Left renal cortex interstitium (tissue), 4 donors: ENCODE data around the gene GDF2. TPM values are rescaled to one million over a fixed set of nuclear protein-coding genes. Genes with fewer than 3 reads are reported as not detected.

Experiments used
- DNase-seq, 4 donors: peaks; one replicate each; pipeline ENCODE4 v3.0.0-alpha.2; 2013; ENCODE audit warnings: low read depth in 4 of 4, low spot score in 2 of 4, missing footprints in 1 of 4
- polyA plus RNA-seq, 4 donors: library from polyadenylated mRNA; unstranded; fragments of 120-200 nt; gene quantifications; one replicate each; pipeline ENCODE4 v1.2.1, GENCODE V29; 2013; ENCODE audit not compliant: insufficient read length in 4 of 4

Gene GDF2
- polyA plus RNA-seq, 4 donors = 0.11 TPM; not detected in 3

DNA sequence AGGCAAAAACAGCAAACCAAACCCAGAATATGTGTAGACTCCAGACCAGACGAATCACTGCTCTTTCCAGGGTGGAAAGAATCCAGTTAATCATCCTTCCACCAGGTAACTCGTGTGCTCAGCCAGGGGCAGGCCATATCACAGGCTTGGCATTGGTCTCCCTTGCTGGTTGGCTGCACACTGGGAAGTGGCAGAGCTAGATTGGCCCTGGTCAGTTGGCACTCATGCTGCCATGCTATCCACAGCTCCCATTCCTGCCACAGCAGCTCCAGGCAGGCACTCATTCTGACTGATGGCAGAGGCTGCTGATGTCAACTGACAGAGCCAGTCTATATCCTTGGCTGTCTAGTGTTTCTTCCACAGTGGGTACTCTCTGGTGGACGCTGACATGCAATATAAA, 31.9 kb upstream of the GDF2 start:
- DNase-seq = no peak

DNA sequence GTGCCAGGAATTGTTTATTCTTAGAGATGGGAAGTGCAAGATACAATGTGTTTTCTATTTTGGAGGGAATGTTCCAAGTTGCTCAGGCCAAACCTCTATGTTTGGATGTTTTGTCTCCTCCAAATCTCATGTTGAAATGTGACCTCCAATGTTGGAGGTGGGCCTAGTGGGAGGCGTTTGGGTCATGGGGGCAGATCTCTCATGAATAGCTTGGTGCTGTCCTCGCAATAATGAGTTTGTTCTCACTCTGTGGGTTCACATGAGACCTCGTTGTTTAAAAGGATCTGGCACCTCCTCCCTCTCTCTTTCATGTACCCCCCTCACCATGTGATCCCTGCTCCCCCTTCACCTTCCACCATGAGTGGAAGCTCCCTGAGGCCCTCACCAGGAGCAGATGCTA, 30.6 kb upstream of the GDF2 start:
- no peak for DNase-seq

DNA sequence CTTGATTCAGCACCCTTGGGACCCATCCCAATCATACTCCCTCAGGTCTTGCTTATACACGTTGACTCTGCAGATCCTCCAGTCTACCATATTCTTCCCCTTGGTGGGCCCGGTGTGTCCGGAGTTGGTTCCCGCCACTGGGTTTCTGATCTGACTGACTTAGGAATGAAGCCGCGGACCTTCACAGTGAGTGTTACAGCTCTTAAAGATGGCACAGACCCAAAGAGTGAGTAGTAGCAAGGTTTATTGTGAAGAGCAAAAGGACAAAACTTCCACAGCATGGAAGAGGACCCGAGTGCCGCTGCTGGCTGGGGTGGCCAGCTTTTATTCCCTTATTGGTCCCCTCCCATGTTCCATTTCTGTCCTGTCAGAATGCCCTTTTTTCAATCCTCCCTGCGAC, 28.2 kb upstream of the GDF2 start:
- DNase-seq = no peak

DNA sequence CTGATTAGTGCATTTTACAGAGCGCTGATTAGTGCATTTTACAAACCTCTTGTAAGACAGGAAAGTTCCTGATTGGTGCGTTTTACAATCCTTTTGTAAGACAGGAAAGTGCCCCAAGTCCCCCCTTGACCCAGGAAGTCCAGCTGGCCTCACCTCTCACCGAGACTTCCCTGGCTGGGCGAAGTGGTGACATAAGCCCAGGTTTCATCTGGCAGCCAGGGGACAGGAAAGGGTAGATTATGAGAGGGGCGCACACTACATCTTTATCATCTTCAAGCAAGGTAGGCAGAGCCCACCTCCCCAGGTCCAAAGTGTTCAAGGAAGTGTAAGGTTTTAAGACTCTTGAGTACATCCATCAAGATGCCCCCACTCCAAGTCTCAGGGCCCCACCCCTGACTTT, 27.8 kb upstream of the GDF2 start:
- DNase-seq = no peak

DNA sequence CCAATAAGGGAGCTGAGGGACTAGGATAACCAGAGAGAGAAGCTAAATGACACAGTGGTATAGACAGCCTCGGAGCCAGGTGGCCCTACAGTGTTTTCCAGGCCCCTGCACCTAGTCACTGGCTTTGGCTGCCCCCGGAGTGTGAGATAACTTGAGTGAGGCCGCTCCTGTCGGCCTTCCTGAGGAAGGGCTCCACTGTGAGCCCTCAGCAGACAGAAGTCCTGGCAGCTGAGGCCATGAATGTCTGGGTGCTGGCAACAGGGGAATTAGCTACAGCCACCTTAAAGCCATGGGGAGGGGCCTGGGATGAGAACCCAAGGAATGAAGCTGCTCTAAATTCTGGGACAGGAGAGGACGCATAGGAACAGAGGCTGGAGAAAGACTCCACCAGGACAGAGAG, 26.8 kb upstream of the GDF2 start:
- no peak for DNase-seq

DNA sequence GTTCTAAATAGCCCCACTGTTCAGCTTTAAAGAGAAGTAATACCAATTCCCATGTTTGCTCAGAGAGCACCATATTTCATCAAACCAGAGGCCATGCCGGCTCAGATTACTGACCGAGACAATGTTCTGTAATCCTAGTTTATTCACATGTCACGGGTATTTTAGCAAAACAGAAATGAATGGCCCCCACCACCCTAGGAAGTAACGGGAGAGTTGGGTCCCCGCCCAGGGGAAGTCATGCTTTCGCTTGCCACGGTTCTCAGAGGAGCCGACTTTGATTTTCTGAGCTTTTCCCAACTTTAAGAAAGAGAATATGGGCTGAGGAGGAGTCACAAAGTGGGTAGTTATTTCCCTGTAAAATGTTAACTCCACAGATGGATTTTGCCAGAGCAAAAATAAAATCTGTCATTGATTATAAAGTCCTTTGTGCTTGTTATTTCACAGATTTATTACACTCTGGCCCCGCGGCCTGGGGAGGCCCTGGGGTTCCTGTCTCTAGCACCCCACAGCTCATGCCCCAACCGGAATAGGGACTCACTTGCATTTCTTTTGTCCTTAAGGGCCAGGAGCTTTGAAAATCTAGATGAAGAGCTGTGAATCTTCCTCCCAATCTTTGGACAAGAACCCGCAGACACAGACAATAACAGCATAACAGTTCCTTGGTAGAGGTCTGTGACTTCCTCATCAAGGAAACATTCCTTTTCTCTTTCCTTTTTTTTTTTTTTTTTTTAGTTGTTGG, 25.9 kb upstream of the GDF2 start:
- DNase-seq = no peak

DNA sequence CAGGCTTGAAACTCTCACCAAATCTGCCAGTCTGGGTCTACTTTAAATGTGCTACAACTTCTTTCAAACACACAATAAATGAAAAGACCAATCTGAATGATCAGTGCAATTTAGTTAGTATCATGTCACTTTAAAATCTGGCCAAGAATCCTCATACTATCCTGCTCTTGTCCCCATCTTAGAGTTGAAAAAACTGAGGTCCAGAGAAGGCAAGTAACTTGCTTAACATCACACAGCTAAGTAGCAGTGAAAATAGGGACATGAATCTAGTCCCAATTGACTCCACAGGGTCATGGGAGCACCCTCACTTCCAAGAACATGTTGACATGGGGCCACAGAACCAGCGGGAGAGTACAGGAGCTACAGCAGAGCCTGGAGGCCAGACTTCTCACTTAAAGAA, 25.3 kb upstream of the GDF2 start:
- no peak for DNase-seq

DNA sequence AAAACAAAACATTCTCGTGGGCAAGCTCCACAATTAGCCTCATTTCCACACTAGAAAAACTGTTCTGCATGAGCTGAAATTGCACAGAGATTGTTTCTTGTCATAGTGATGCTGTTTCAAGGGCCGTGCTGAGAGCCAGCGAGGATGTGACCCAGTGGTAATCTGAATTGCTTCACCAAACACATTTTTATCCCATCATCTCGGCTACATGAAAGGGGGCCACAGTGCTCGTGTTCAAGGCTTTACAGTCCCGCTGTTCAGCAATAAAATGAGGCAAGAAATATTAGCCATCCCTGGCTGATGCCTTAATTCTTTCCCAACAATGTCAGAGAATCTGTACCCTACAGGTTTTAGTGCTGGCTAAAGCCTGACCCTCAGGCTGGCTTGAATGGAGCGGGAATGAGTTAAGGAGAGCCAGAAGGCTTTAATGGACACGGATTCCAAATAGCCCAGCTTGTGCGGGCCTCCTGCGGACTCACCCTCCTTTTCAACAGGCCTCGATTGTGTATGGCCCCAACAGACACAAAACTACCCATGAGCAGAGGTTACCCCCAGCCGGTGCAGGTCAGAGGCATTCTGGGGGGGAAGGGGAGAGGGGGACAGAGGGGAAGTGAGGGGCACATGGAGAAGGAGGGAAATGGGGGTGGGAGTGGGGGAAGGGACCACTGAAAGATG, 24.3 kb upstream of the GDF2 start:
- no peak for DNase-seq

DNA sequence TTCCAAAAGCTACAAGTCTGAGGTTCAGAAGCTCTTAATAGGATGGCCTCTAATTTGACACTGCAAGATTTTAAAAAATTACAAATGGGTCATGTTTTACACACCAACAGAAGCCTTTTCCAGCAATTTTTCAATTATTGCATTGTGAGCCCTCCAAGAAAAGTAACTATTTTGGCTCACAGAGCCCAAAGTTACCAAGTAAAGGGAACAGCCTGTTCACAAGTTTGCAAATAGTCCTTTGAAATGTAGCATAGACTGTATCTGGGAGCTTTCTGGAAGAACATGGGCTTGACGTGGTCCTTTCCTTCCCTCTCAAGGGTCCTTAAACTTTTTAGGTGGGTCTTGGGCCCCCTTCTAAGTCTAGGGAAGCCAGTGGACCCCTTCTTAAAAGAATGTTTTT, 23.5 kb upstream of the GDF2 start:
- no peak for DNase-seq

DNA sequence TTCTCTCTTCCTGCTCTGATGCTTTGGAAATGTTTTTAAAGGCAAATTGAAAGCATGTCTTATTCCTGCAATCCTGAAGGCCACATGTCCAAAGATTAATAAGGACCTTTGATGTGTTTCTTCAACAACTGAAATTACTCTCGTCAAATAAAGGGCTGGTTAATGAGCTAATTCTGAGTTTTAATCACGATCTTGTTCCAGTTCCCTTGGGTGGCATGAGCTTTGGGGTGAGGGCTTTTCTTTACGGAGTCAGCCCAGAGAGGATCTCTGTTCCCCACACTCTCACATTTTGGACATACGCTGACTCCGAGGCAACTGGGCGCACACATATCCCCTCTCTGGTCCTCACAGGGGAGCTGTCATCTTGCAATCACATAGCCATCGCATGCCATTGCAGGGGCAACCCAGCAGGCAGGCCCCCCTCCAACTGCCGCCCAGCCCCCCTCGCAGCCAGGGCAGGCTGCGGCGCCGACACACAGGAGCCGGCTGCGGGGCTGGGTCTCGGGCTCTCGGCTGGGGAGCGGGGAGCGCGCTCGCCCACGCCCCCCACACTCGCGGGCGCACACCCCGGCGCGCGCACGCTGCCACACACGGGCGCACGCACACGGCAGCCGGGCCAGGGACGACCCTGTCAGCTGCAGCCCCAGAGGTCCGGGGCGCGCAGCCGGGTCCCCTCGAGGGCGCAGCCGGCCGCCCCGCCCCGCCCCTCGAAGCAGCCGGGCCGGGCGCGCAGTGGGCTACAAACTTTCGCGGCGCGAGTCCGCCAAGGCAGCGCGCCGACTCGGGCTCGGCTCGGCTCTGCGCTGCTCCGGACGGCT, 22.4 kb upstream of the GDF2 start, which contains the start of gene GDF10:
TSS of gene GDF10 (plus strand) at position 587 of the 818 bp plus-strand sequence. CDS start 455 bp downstream, outside the sequence.
- no peak for DNase-seq

DNA sequence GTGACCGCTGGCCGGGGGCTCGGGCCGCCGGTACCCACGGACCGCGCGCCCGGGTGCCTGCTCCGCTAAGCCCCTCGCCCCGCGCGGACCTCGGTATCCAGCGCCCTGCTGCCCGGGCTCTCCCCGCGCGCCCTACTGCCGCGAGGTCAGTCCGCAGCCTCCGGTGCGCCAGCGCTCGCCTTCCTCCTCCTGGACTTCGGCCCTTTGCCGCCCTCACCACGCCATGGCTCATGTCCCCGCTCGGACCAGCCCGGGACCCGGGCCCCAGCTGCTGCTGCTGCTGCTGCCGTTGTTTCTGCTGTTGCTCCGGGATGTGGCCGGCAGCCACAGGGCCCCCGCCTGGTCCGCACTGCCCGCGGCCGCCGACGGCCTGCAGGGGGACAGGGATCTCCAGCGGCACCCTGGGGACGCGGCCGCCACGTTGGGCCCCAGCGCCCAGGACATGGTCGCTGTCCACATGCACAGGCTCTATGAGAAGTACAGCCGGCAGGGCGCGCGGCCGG, 21.8 kb upstream of the GDF2 start:
- DNase-seq = no peak

DNA sequence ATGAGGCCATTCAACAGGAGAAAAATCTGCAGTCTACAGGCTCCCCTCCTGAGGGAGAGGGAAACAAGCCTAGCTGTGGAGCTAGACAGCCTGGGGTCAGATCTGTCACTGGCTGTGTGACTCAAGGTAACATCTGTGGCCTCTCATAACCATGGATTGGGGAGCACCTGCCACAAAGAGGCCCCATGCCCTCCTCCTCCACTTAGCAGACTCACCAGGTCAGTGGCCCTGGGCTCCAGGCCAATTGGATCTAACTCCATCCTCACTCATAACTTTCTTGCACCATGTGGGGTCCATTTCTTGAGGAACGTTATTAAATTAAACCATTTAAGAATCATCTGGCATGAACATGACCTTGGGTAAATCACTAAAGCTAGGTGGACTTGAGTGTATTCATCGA, 20.4 kb upstream of the GDF2 start:
- no peak for DNase-seq

DNA sequence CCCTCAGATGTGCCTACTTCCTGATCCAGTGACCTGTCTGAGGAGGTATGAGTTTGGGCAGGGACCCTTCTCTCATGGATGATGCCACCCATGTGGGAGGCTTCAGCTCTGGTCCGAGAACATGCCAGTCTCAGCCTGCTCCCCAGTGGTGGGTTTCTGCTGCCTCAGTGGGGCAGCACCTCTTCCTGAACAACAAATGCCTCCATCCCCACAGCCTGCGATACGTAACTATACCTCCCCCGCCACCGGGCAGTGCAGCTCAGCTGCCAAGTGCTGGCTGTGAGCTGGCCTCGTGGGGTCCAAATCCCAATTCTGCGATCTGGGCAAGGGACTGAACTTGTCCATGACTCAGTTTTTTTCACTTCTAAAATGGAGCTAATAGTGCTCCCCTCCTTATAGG, 19.1 kb upstream of the GDF2 start:
- DNase-seq = no peak

DNA sequence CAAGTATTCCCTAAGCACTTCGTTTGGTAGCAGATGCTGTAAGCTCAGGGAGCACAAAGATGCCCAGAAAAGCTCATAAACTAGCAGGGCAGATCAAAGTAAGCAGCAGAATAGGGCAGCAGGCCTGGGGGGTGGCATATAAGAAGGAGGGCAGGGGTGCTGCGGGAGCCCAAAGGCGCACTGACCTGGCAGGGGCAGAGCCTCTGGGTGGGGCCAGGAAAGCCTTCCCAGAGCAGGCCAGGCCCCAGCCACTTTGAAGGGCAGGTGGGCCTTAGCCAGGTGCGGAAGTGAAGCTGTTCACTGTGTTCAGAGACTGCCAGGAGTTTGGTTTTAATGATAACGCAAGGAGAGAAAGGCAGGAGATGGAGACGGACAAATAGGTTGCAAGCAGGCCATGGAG, 18.4 kb upstream of the GDF2 start:
- no peak for DNase-seq

DNA sequence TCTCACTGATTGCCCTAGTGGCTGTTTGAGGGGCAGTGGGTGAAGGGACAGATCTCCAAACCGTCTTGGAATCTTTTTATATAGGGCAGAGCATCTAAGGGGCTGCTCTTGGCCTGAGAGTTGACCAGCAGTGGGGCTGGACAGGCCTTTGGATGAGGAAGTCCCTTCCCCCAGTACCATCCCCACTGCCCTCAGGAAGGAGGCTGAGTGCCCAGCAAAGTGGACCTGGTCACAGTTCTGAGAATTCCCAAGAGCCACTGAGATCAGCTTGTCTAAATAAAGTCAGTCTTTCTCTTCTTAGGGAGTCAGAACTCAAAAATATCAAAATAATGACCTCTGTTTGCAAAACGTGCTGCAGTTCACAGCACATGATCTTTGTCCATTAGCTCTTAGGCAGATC, 16.7 kb upstream of the GDF2 start:
- no peak for DNase-seq

DNA sequence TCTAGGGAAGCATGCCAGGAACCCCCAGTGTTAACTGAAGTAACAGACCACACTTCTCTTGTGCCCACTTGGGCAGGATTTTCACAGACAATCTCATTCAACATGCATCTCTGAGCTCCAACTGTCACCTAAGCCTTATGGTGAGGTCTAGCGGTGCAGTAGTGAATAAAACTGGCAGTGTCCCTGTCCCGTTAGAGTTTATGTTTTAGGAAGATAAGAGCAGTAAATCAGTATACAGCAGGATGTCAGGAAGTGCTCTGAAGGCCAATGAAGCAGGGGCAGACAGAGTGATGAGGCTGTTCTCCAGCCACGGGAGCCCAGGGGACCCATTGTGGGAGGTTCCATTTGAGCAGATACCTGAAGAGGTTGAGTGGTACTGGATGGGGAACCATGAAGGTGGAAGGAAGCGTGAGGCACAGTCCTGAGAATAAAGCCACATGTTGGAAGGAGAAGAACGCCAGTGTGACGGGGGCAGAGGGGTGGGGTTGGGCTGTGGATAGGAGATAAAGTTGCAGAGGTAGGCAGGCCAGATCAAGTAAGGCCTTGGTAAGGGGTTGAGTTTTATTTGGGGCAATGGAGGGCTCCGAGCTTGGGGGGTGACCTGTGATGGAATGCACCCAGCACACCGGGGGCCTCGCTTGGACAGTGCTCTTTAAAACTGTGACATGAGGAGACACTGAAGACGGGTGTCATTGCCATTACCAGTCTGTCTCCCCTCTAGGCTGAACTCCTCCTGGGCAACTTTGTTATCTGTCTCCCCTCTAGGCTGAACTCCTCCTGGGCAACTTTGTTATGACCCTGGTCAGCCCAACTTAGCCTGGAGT, 15.7 kb upstream of the GDF2 start:
- no peak for DNase-seq

DNA sequence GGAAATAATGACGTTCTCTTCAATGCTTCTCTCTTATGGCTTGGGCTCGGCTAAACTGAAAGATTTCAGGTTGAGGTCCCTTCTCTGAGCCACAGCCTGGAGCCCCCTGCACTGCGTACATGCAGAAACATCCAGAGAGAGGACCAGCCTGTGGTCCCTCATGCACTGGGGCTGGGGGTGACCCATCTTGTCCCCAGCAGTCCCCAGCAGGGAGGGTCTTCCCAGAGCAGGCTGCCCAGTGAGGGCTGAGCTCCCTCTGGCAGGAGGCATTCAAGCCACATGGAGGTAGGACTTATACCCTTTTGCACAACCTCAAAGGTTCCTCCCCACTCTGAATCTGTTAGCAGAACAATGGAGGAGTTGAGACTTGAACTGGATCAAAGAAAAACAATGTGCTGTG, 14.9 kb upstream of the GDF2 start:
- no peak for DNase-seq

DNA sequence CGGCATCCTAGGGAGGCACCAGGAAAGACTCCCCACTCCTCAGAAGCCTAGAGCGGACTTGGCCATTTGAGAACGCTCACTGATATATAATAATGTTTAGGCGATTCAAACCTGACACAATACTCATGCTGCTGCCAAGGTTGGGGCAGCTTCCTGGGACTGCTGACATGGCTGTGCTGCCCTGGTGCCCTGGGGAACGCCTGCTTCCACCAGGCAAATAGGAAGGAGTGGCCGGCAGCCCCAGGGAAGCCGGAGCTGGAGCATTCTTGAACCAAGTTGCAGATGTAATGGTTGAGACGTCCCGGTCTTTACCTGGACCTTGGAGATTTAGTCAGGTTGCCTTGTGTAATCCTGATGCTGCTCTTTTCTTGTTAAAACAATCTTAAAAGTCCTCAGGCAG, 13.5 kb upstream of the GDF2 start:
- DNase-seq = no peak

DNA sequence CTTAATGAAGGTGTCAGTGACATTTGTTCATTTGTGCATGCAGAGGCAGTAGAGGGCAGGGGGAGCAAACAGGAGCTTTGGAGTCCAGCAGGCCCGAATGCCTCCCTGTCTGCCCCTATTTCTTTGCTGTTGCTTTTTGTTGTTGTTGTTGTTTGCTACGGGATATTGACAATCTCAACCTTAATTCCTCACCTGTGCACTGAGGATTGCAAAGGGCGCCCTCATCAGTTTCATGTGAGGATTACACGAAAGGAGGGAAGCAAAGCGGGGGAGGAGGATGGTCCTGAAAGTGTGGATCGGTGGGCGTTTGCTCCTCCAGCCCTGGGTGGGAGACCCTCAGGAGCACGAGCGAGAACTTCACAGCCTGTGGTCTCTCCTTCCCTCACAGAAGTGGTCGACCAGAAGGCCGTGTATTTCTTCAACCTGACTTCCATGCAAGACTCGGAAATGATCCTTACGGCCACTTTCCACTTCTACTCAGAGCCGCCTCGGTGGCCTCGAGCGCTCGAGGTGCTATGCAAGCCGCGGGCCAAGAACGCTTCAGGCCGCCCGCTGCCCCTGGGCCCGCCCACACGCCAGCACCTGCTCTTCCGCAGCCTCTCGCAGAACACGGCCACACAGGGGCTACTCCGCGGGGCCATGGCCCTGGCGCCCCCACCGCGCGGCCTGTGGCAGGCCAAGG, 12.7 kb upstream of the GDF2 start:
- DNase-seq = no peak

DNA sequence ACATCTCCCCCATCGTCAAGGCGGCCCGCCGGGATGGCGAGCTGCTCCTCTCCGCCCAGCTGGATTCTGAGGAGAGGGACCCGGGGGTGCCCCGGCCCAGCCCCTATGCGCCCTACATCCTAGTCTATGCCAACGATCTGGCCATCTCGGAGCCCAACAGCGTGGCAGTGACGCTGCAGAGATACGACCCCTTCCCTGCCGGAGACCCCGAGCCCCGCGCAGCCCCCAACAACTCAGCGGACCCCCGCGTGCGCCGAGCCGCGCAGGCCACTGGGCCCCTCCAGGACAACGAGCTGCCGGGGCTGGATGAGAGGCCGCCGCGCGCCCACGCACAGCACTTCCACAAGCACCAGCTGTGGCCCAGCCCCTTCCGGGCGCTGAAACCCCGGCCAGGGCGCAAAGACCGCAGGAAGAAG, 12.2 kb upstream of the GDF2 start:
- no peak for DNase-seq
